Heart right ventricle (tissue), 16 donors: ENCODE measurements around the gene CXCL5. TPM values are rescaled to one million over a fixed set of nuclear protein-coding genes. Genes with fewer than 3 reads are reported as not detected.

Experiments
- ATAC-seq, 8 donors: fragments of 200-7000 bp; cut with Tn5 transposase; one replicate each; pipeline ENCODE4 v1.9.1; 2020; ENCODE audit warnings: mild to moderate bottlenecking in 8 of 8, moderate library complexity in 8 of 8, moderate number of reproducible peaks in 1 of 8
- DNase-seq, 2 donors: peaks; one replicate each; pipeline ENCODE4 v3.0.0-alpha.2; 2020
- H3K27ac ChIP-seq, 10 donors: fragments of 200-600 bp; sonication (generic) in 2 of 10; one replicate each; pipeline versions ENCODE4 v1.5.0 to v1.8.0; 2020 to 2022; ENCODE audit warnings: mild to moderate bottlenecking in 3 of 10
- H3K27me3 ChIP-seq, 7 donors: fragments of 200-600 bp; one replicate each; pipeline ENCODE4 v1.8.0; 2021 to 2022; ENCODE audit warnings: mild to moderate bottlenecking in 2 of 7
- H3K36me3 ChIP-seq, 9 donors: fragments of 200-600 bp; sonication (generic) in 1 of 9; one replicate each; pipeline versions ENCODE4 v1.5.0 to v1.8.0; 2020 to 2022; ENCODE audit warnings: mild to moderate bottlenecking in 2 of 9
- H3K4me1 ChIP-seq, 9 donors: fragments of 200-600 bp; sonication (generic) in 1 of 9; one replicate each; pipeline versions ENCODE4 v1.5.0 to v1.8.0; 2020 to 2022; ENCODE audit warnings: mild to moderate bottlenecking in 4 of 9
- H3K4me3 ChIP-seq, 10 donors: fragments of 200-600 bp; sonication (generic) in 2 of 10; one replicate each; pipeline versions ENCODE4 v1.5.0 to v1.8.0; 2020 to 2022; ENCODE audit warnings: mild to moderate bottlenecking in 7 of 10, moderate library complexity in 2 of 10
- H3K9me3 ChIP-seq, 11 donors: fragments of 200-600 bp in 10 of 11; sonication (generic) in 2 of 11; one replicate each; pipeline versions ENCODE4 v1.5.0 to v1.8.0; 2013 to 2022; ENCODE audit warnings: mild to moderate bottlenecking in 2 of 11, control low read depth in 1 of 11, moderate library complexity in 1 of 11
- WGBS, 2 donors: extraction: QIAGEN DNeasy Blood & Tissue Kit; methylation state at CpG; one replicate each; pipeline ENCODE4 v1.1.7; 2013; ENCODE audit warnings: inconsistent platforms in 1 of 2; 5-methylcytosine and 5-hydroxymethylcytosine counted together
- intact Hi-C, 10 donors: fragments of 100-400 bp; cut with DNase I; formaldehyde crosslinking; loops; one replicate each; pipeline versions ENCODE4 v1.11.1 to v1.14.2; 2022
- polyA plus RNA-seq, 2 donors: library from polyadenylated mRNA; stranded (reverse); fragments of 200-250 nt; gene quantifications; one replicate each; pipeline ENCODE4 v1.2.3, GENCODE V29; 2013
- total RNA-seq, 10 donors: library from RNA; stranded (reverse); fragmentation: NEBNext Ultra II Directional in 3 of 10; extraction: Animal tissue kit (Norgen Biotek cat#: 25700) in 3 of 10; gene quantifications; one replicate each; pipeline versions ENCODE4 v1.2.1 to v1.2.4, GENCODE V29; 2021 to 2023
- TF ChIP-seq, protein P1 (sequence below), 9 donors: fragments of 200-600 bp; sonication (generic) in 2 of 9; IDR thresholded peaks; one replicate each; pipeline versions ENCODE4 v1.5.0 to v1.8.0; 2021 to 2022; ENCODE audit warnings: antibody characterized with exemption in 9 of 9, mild to moderate bottlenecking in 5 of 9, moderate library complexity in 1 of 9
- donor health status: Arrhythmogenic right ventricular cardiomyopathy.
- donor health status: ischemic (EF 13 %, LVEDD 7.1; RV severe dilation, severe dysfunction).
- donor health status: healthy with polysubstance abuse.
- donor health status: DM: no; HTN: yes; CAD: no.
- donor health status: DM: no; HTN: no; CAD: no.
- donor health status: ischemic (EF 25% LVEDD 6.9; RV normal size, moderate dysfunction).
- donor health status: ischemic (EF 25% LVEDD 5.7; RV mildly dilated, moderate dysfunction).
- donor health status: healthy.
- donor health status: DM: yes; HTN: yes; CAD: no.
- donor health status: Ischemic cardiomyopathy.
- donor health status: ischemic (EF 35%, LVEDD 5.7; RV mildly dilated, moderate dysfunction).
- donor health status: nonischemic (EF 11% LVEDD 7.7; RV severe dilation, severe dysfunction).
- donor health status: DM: yes; HTN: yes; CAD: no.
- donor health status: PGD.
- donor health status: ischemic (EF 29% LVEDD 5.4; RV normal size, mild dysfunction).
- donor health status: nonischemic (EF 23%, LVEDD 6.1; RV moderate dilation, normal function).

Gene CXCL5
- total and polyA plus RNA-seq, 12 donors, result 0.07 to 0.25 (median 0.15) TPM; not detected in 7

DNA sequence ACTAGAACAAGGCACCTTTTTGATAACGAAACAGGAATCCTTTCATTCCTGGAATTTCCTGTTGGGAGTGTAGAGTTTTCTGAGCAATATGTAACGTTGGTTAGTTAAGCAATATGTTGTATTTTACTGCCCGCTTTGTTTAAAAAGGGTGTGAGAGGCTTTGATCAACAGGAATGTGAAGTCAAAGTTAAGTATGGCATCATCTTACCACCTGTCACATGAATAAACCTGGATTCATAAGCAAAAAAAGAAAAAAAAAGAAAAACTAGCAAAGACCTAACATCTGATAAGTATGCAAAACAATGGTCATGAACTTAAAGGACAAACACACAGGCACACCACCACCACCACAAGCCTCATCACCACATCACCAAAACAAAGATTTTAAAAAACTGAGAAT is 7.1 kb upstream of the CXCL5 start:
- intact Hi-C loops, result loop anchor here in 1 of 10 donors (10.0 kb wide), 1 partner anchor 129 kb away; no protein-coding TSS in a partner anchor
- TF ChIP-seq, protein P1, sequence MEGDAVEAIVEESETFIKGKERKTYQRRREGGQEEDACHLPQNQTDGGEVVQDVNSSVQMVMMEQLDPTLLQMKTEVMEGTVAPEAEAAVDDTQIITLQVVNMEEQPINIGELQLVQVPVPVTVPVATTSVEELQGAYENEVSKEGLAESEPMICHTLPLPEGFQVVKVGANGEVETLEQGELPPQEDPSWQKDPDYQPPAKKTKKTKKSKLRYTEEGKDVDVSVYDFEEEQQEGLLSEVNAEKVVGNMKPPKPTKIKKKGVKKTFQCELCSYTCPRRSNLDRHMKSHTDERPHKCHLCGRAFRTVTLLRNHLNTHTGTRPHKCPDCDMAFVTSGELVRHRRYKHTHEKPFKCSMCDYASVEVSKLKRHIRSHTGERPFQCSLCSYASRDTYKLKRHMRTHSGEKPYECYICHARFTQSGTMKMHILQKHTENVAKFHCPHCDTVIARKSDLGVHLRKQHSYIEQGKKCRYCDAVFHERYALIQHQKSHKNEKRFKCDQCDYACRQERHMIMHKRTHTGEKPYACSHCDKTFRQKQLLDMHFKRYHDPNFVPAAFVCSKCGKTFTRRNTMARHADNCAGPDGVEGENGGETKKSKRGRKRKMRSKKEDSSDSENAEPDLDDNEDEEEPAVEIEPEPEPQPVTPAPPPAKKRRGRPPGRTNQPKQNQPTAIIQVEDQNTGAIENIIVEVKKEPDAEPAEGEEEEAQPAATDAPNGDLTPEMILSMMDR (IDR thresholded peaks at IDR 0.05), result no peak
- WGBS, 2 donors, result 41 to 44% methylated on average over 3 of the region's 3 CpGs
- Histone ChIP-seq H3K27ac (no peak overlapping the region), H3K4me1 (peaks cover 0 to 12% (median 0%) of the 10 kb centered on the region in 9 donors), H3K36me3 (no peaks in the 10 kb centered on the region), H3K9me3 (no peaks in the 10 kb centered on the region), H3K4me3 (no peak overlapping the region), H3K27me3 (no peaks in the 10 kb centered on the region)
- ATAC-seq, result no peak
- no peak for DNase-seq

DNA sequence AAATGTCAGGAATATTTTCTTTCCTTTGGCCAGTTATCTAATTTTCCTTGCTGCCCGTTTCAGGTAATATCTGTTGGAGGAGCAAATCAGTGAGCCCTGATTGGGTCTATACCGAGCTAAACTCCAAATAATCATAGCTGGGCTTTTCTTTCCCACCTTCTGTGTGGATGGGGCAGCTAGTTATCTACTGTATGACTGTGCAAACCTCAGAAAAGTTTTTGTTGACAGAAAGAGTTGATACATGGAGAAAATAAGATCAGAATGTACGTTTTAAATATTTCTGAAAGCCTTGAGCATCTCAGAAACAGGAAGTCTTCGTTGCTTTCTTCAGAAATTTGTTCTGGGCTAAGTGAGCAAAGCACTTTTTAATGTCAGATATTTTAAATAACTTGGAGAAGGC is 6.2 kb upstream of the CXCL5 start:
- no peaks in the 10 kb centered on the region for H3K36me3 ChIP-seq
- ATAC-seq (no peak), DNase-seq (no peak)
- TF ChIP-seq, protein P1 (IDR thresholded peaks at IDR 0.05), result no peak
- H3K27ac ChIP-seq, result no peak overlapping the region
- H3K4me3 ChIP-seq, result no peak overlapping the region
- H3K27me3 ChIP-seq, result peaks cover 0 to 4% (median 0%) of the 10 kb centered on the region in 7 donors
- WGBS, 2 donors, result 56% methylated on average over 4 of the region's 4 CpGs
- no peaks in the 10 kb centered on the region for H3K9me3 ChIP-seq
- intact Hi-C loops, result loop anchor here in 1 of 10 donors (10.0 kb wide), 1 partner anchor 130 kb away; no protein-coding TSS in a partner anchor
- H3K4me1 ChIP-seq, result peaks cover 0 to 12% (median 0%) of the 10 kb centered on the region in 9 donors

DNA sequence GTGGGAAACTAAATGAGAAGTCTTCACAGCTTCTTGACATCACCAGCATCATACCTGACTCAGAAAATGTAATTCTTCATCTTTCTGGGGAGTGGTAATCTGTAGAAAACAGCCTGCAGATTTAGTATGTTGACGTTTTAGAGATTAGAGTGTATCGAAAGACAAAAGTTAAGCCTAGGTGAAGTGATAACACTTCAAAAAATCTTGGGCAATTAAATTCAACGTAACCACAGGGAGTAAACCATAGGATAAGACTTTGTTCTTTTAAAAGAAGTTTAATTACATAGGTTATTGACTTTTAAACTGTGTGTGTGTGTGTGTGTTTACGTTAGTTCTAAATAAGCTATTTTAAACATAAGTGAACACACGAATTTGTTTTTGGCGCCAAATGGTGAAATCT is 1.8 kb upstream of the CXCL5 start:
- Histone ChIP-seq H3K4me1 (peaks cover 0 to 13% (median 5%) of the 10 kb centered on the region in 9 donors), H3K27ac (no peak overlapping the region), H3K27me3 (peaks cover 0 to 38% (median 32%) of the 10 kb centered on the region in 7 donors), H3K36me3 (no peaks in the 10 kb centered on the region), H3K4me3 (no peak overlapping the region), H3K9me3 (no peaks in the 10 kb centered on the region)
- no peak for DNase-seq
- TF ChIP-seq, protein P1 (IDR thresholded peaks at IDR 0.05), result no peak
- intact Hi-C loops, result loop anchor here in 1 of 10 donors (10.0 kb wide), 1 partner anchor 134 kb away; no protein-coding TSS in a partner anchor
- WGBS, 2 donors, result 83 to 85% methylated on average over 6 of the region's 6 CpGs
- ATAC-seq, result no peak

DNA sequence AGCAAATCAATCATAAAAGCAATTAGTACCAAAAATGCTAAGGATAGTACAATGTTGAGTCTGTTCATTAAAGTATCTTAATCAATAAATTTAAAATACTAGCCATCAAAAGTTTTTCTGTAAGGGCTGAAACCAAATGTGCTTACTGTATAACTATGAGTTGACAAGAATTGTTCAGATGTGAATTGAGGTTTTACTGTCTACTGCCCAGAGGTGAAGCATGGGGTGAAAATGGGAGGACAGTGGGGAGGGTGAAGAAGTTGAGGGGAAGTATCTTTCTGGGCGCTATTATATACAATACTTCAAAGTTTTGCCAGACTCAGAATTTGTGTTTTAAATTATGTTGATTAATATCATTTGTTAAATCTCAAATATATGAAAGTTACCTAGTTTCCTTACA is 6.4 kb downstream of the CXCL5 start:
- DNase-seq, result no peak
- Histone ChIP-seq H3K27ac (no peak overlapping the region), H3K4me1 (no peaks in the 10 kb centered on the region), H3K9me3 (no peaks in the 10 kb centered on the region), H3K36me3 (no peaks in the 10 kb centered on the region), H3K27me3 (peaks cover 0 to 21% (median 11%) of the 10 kb centered on the region in 7 donors), H3K4me3 (no peak overlapping the region)
- TF ChIP-seq, protein P1 (IDR thresholded peaks at IDR 0.05), result no peak
- intact Hi-C loops, result no loop called here
- 0% methylated on average over 1 of the region's 1 CpG for WGBS, 2 donors
- ATAC-seq, result no peak
